HepG2 (cell line): ENCODE results near the gene CCDC170. TPM values are rescaled to one million over a fixed set of nuclear protein-coding genes. Genes with fewer than 3 reads are reported as not detected.

Experiments used
- ATF6 ChIP-seq: sonication (generic); formaldehyde crosslinking; conservative IDR thresholded peaks from 2 replicates; pipeline ENCODE4 v1.4.0; 2020; ENCODE audit warnings: missing genetic modification reagents
- FLYWCH1 ChIP-seq: sonication (generic); formaldehyde crosslinking; IDR thresholded peaks from 2 replicates; pipeline ENCODE4 v1.8.1; 2023; ENCODE audit warnings: mild to moderate bottlenecking, missing genetic modification reagents
- HOXD1 ChIP-seq: sonication (generic); formaldehyde crosslinking; IDR thresholded peaks from 2 replicates; pipeline ENCODE4 v1.5.0; 2020; ENCODE audit warnings: missing genetic modification reagents
- IKZF1 ChIP-seq: fragments of 450-650 bp; IDR thresholded peaks from 2 replicates; pipeline ENCODE4 v1.7.1; 2016
- PAWR ChIP-seq: sonication (generic); formaldehyde crosslinking; IDR thresholded peaks from 2 replicates; pipeline ENCODE4 v1.4.0; 2020; ENCODE audit warnings: missing genetic modification reagents, mild to moderate bottlenecking, borderline replicate concordance
- RBAK ChIP-seq: sonication (generic); formaldehyde crosslinking; IDR thresholded peaks from 2 replicates; pipeline ENCODE4 v1.5.1; 2020; ENCODE audit warnings: mild to moderate bottlenecking, missing genetic modification reagents
- SAP130 ChIP-seq: IDR thresholded peaks from 2 replicates; pipeline ENCODE4 v1.6.1; 2016; ENCODE audit warnings: low read depth
- TEAD2 ChIP-seq: sonication (generic); formaldehyde crosslinking; IDR thresholded peaks from 2 replicates; pipeline ENCODE4 v1.9.0; 2021; ENCODE audit warnings: missing genetic modification reagents
- ZKSCAN8 ChIP-seq: IDR thresholded peaks from 2 replicates; pipeline ENCODE4 v1.6.1; 2016; ENCODE audit warnings: borderline replicate concordance, missing genetic modification reagents, missing compliant biosample characterization
- ZNF318 ChIP-seq: sonication (generic); formaldehyde crosslinking; IDR thresholded peaks from 2 replicates; pipeline ENCODE4 v1.4.0; 2020; ENCODE audit warnings: mild to moderate bottlenecking, missing genetic modification reagents
- polyA plus RNA-seq, 8 experiments: library from polyadenylated mRNA; depleted of rRNA in 3 of 8; stranded (reverse) in 7 of 8; unstranded in 1 of 8; fragments of >200 nt; fragmentation: Illumina TruSeq in 4 of 8; extraction: Trizol in 4 of 8; gene quantifications; 2 replicates each; pipeline versions ENCODE4 v1.2.1 to v1.2.3, GENCODE V29; 2011 to 2016; ENCODE audit warnings: low read depth in 4 of 8, missing spikeins in 1 of 8, mixed read lengths in 1 of 8; ENCODE audit not compliant: insufficient read depth in 1 of 8
- total RNA-seq, 5 experiments: library from RNA; depleted of rRNA; stranded (reverse); fragments of >200 nt; fragmentation: Illumina TruSeq; extraction: Trizol; gene quantifications; 2 replicates each; pipeline ENCODE4 v1.2.3, GENCODE V29; 2016; ENCODE audit warnings: low read depth in 1 of 5
- TF ChIP-seq, protein P1 (sequence below): sonication (generic); formaldehyde crosslinking; IDR thresholded peaks from 2 replicates; pipeline ENCODE4 v1.4.0; 2020; ENCODE audit warnings: missing genetic modification reagents, mild to moderate bottlenecking, borderline replicate concordance
- TF ChIP-seq, protein P2 (sequence below): sonication (generic); formaldehyde crosslinking; IDR thresholded peaks from 2 replicates; pipeline ENCODE4 v1.4.0; 2020; ENCODE audit warnings: low read depth, missing genetic modification reagents

The CCDC170 gene
- total and polyA plus RNA-seq, 2 of the 13 experiments (the other 11 are each of a cell fraction or from before 2014, with no cell fraction given): 0.90 to 5.1 TPM

DNA sequence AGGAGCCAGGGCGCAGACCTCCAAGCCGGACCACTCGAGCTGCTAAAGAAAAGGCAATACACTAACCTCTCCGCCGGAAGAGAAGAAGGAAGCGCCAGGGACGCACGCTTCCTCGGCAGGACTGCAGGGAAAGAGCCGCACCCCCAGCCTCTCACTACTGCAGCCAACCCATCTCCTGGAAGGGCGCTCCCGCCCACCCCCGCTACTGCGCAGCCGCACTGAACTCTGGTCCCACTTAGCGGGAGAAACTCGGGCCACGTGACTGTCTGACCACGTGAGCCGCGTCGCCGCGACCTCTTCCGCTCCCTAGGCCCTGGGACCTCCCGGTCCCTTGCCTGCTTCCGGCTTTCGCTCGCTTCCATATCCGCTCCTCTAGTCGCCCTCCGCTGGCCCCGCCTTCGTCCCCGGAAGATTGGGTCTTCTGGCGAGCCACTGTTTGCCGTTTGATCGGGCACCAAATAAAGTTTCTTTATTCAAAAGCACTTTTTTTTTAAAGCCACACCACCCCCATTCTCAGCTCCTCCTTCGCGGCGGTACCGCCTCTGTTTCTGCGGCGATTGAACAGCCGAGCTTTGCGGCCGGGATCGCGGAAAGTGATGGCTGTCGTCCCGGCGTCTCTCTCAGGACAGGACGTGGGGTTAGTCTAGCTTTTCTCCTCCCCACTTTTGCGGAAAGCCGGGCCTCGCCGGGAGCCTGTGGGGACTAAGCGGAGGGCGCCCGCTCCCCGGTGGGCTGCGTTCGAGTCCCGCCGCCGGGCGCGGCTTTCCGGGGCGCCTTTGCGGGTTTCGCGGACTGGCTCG, 41.7 kb upstream of the CCDC170 start, which contains the start of gene RMND1 (continued):
- TF ChIP-seq, protein P1, sequence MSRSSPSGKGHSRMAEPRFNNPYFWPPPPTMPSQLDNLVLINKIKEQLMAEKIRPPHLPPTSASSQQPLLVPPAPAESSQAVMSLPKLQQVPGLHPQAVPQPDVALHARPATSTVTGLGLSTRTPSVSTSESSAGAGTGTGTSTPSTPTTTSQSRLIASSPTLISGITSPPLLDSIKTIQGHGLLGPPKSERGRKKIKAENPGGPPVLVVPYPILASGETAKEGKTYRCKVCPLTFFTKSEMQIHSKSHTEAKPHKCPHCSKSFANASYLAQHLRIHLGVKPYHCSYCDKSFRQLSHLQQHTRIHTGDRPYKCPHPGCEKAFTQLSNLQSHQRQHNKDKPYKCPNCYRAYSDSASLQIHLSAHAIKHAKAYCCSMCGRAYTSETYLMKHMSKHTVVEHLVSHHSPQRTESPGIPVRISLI (CRISPR knock-in tag): peak; percentile 100
- no peak for TF ChIP-seq FLYWCH1 (CRISPR knock-in tag)
- peak; percentile 56; the same call in 1 of the 2 replicates for TF ChIP-seq RBAK (CRISPR knock-in tag)
- TF ChIP-seq ZNF318 (CRISPR knock-in tag): peak; percentile 71
- TF ChIP-seq, protein P2, sequence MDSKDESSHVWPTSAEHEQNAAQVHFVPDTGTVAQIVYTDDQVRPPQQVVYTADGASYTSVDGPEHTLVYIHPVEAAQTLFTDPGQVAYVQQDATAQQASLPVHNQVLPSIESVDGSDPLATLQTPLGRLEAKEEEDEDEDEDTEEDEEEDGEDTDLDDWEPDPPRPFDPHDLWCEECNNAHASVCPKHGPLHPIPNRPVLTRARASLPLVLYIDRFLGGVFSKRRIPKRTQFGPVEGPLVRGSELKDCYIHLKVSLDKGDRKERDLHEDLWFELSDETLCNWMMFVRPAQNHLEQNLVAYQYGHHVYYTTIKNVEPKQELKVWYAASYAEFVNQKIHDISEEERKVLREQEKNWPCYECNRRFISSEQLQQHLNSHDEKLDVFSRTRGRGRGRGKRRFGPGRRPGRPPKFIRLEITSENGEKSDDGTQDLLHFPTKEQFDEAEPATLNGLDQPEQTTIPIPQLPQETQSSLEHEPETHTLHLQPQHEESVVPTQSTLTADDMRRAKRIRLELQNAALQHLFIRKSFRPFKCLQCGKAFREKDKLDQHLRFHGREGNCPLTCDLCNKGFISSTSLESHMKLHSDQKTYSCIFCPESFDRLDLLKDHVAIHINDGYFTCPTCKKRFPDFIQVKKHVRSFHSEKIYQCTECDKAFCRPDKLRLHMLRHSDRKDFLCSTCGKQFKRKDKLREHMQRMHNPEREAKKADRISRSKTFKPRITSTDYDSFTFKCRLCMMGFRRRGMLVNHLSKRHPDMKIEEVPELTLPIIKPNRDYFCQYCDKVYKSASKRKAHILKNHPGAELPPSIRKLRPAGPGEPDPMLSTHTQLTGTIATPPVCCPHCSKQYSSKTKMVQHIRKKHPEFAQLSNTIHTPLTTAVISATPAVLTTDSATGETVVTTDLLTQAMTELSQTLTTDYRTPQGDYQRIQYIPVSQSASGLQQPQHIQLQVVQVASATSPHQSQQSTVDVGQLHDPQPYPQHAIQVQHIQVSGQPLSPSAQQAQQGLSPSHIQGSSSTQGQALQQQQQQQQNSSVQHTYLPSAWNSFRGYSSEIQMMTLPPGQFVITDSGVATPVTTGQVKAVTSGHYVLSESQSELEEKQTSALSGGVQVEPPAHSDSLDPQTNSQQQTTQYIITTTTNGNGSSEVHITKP (CRISPR knock-in tag): peak; percentile 69; the same call in 1 of the 2 replicates
- no peak for TF ChIP-seq IKZF1
- TF ChIP-seq PAWR (CRISPR knock-in tag): 0 out of 2 replicates have a peak, but pooled peaks have one; percentile 38
- peak; percentile 91 for TF ChIP-seq ZKSCAN8 (CRISPR knock-in tag)
- TF ChIP-seq HOXD1 (CRISPR knock-in tag): peak; percentile 97
- TF ChIP-seq SAP130 (CRISPR knock-in tag): peak; percentile 99
- 0 out of 2 replicates have a peak, but pooled peaks have one; percentile 70 for TF ChIP-seq TEAD2
- TF ChIP-seq ATF6 (CRISPR knock-in tag): no peak
